GM19099 (cell line): ENCODE results near the gene KIRREL3.

Experiments
- POLR2A ChIP-seq: IDR thresholded peaks from 3 replicates; pipeline ENCODE4 v1.6.1; 2011; ENCODE audit warnings: low read depth; ENCODE audit not compliant: insufficient read length; ENCODE audit errors: extremely low read depth

Gene KIRREL3

DNA sequence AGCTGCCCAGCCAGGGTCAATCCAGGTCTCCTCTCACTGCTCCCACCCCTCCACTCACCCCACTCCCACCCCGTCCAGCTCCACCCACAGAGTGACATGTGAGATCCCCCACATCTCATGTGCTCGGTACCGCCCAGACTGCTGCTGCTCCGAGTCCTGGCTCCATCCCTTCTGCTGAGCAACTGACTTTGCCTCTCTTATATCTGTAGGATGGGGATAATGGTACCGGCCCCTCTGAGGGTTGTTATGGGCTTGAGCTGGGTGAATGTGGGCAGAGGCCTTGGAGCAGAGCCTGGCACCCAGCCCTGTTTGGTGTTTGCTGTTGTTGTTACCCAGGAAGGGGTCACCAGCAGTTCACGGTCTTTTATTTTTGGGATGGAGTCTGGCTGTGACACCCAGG lies 568.0 kb downstream of the KIRREL3 start:
- TF ChIP-seq POLR2A = no peak

DNA sequence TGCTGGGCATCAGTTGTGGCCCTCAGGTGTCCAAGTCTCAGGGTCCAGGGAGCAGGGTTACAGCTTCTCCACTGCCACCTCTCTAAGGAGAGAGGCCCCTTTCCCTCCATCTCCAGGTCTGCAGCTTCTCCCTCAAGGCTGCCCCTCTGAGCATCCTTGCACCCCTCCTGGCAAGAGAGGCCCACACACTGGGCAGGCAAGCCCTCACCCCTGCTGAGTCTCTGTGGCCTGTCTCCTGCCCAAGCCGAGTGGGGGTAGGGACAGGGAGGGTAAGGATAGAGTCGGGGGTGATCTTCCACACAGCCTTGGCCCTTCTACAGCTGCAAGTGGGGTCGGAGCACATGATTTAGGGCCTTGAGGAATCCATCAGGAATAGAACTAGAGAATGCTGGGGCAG lies 568.5 kb downstream of the KIRREL3 start:
- no peak for TF ChIP-seq POLR2A

- TF ChIP-seq POLR2A = no peak
Measured at GRCh38 chr11:126431401-126432064, 569.0 kb downstream of the KIRREL3 start.

DNA sequence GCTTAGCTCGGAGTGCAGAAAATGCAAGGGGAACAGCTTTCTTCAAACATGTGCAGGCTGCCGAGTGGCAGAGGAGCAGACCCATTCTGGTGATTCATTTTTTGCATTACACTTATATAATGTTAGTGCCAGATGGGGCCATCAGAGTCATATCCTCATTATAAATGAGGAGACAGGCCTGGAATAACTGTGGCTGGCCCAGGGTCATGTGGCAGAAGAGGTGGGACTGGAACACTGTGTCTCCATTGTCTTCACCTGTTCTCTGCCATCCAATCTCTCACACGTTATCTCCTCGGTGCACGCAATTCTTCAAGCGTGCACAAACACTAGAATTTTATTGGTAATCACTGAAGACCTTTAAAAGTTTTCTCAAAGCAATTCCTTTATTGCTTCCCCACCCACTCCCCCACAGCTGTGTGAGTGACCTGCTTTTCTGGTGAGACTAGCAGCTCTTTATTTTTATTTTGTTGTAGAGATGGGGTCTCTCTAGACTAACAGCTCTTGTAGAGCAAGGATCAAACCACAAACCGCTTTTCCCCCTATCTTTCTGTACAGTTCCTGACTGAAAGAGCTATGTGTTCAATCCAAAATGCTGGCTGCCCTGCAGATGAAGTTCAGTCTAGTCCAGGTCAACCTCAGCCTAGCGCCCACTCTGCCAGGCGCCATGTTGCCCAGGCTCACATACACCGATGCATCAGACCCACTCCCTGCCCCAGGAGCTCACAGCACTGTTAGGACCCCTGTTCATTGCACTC lies 569.8 kb downstream of the KIRREL3 start:
- no peak for TF ChIP-seq POLR2A

- TF ChIP-seq POLR2A = no peak
Measured at GRCh38 chr11:126426820-126427749, 573.5 kb downstream of the KIRREL3 start.

DNA sequence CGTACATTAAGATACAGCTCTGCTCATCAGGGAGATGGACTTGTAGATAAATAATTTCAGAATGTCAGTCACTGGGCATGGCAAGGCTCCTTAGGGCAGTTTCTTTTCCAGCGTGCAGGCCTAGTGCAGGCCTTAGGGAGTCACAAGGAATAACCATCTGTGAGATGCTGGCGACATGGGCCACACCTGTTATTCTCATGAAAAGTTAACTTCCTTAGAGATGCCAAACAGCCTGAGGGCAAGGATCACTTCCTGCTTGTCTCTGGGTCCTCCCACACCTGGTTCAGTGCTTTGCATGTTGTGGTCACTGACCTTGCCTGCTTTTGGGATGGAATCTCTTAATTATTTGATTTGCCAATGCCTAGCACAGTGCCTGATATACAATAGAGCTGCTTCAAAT lies 574.5 kb downstream of the KIRREL3 start:
- TF ChIP-seq POLR2A = no peak

GRCh38 chr11:126424471-126425039 lies 576.0 kb downstream of the KIRREL3 start:
- TF ChIP-seq POLR2A = no peak

DNA sequence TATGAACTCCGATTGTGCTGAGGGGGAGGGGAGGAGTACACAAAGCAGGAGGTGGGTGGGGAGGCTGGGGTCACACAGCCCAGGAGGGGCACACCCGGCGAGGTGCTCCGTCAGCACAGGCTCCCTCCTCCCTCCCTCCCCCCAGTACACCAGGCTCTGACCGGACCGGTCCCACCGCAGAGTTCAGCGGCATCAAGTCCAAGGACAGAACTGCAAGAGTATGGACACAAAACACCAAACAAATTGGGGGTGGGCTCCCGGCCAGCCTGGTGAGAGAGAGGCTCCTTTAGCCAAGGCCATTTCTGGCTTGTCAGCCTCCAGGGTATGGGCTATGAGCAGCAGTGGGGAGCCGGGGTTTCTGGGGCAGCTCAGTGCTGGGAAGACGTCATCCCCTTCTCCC lies 576.8 kb downstream of the KIRREL3 start:
- TF ChIP-seq POLR2A = no peak

DNA sequence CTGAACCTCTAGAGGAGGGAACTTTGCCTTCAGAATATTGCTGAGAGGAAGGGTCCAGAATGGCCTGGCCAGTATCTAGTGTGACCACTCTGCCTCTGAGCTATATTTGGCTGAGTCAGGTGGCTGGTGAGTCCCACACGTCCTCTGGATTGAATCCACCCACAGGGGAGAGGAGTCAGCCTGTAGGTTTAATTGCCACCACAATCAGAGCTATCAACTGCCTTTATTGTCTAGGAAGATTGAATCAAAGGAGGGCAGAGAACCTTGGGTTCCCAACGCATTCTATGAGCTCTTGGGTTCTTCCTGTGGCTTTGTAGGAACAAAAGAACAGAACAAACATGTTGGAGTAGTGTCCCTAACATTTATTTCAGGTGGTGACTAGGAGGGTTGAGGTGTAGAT lies 577.4 kb downstream of the KIRREL3 start:
- TF ChIP-seq POLR2A = no peak

- no peak for TF ChIP-seq POLR2A
Measured at GRCh38 chr11:126422446-126422845, 578.1 kb downstream of the KIRREL3 start.

GRCh38 chr11:126421271-126421671 lies 579.3 kb downstream of the KIRREL3 start:
- TF ChIP-seq POLR2A = no peak

GRCh38 chr11:126420698-126421256 lies 579.8 kb downstream of the KIRREL3 start:
- TF ChIP-seq POLR2A = no peak

DNA sequence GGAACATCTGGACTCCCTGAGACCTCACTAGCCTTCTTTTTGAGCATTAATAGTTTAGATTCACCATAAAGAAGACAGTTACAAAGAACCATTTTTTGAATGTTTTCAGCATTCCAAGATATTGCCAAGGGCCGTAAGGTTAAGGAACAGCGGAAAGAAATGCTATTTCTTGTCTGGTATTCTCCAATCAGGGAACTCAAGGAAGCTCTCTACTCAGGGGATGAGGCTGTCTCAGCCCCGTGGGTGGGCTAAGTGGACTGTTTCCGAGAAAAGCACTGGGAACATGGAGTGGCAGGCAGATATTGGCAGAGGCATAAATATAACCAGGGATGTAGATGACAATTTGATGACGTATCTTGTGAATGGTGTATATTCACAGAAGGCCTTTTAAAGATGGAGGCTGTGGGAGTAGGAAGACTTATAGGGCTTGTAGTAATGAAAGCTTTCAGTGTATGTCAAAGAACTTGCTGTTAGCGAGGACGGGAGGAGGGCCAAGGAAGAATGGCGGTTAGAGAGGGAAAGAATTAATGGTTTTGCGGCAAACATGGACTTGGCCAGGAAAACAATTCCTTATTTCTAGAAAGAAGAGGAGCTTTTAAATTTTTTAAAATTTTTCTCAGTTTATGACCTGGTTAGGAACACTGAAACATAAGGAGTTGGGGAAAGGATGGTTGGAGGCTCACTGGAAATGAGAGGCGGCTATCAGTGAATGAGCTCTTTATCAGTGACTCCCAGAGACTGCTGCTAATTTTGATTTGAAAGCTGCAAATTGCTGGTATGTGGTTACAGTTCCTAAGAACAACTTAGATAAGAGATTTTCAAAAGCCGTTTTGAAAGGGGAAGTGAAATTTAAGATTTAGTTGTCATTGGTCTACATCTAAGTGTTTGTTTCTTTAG lies 580.5 kb downstream of the KIRREL3 start:
- TF ChIP-seq POLR2A = no peak

DNA sequence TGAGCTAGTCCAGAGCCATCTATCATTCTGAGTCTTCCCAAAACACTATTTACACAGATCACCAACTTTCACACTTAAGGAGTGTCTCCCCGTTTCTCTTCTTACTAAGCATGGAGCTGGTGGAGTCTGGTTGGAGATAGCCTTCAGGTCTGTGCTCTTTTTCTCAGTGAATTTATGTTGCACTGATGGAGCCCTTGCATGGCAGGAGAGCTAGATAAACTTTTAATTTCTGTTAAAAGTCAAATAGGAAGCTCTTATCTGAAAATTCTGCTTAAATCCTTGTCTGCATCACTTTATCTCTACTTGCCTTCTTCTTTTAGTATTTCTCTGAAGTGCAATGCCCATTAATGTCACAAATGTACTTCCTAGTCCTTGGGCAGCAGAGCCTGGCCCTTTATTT lies 581.7 kb downstream of the KIRREL3 start:
- no peak for TF ChIP-seq POLR2A
